Nephron progenitor cell (in vitro differentiated cells): ENCODE results near the gene BCO2.
A peak's percentile ranks its signal among the peaks of the same experiment; 100 is the strongest.

Experiments
- DNase-seq: peaks from one replicate; pipeline ENCODE4 v3.0.0; 2021
- H3K27ac Mint-ChIP-seq: 2 replicates; pipeline ENCODE4 v1.8.0; 2021; ENCODE audit warnings: mild to moderate bottlenecking, moderate library complexity, mixed read lengths
- H3K27me3 Mint-ChIP-seq: 2 replicates; pipeline ENCODE4 v1.8.0; 2021; ENCODE audit warnings: mild to moderate bottlenecking, low read depth, mixed read lengths; ENCODE audit not compliant: poor library complexity
- H3K36me3 Mint-ChIP-seq: 2 replicates; pipeline ENCODE4 v1.8.0; 2021; ENCODE audit warnings: low read depth, mixed read lengths
- H3K4me1 Mint-ChIP-seq: 2 replicates; pipeline ENCODE4 v1.8.0; 2021; ENCODE audit warnings: mixed read lengths
- H3K4me3 Mint-ChIP-seq: 2 replicates; pipeline ENCODE4 v1.8.0; 2021; ENCODE audit warnings: mild to moderate bottlenecking, moderate library complexity, mixed read lengths
- H3K9me3 Mint-ChIP-seq: 2 replicates; pipeline ENCODE4 v1.8.0; 2021; ENCODE audit warnings: mild to moderate bottlenecking, moderate library complexity, mixed read lengths
- TF ChIP-seq, protein P1 (sequence below): fragments of 200-600 bp; sonication (generic); IDR thresholded peaks from 2 replicates; pipeline ENCODE4 v1.5.0; 2021; ENCODE audit warnings: antibody characterized with exemption

The BCO2 gene

DNA sequence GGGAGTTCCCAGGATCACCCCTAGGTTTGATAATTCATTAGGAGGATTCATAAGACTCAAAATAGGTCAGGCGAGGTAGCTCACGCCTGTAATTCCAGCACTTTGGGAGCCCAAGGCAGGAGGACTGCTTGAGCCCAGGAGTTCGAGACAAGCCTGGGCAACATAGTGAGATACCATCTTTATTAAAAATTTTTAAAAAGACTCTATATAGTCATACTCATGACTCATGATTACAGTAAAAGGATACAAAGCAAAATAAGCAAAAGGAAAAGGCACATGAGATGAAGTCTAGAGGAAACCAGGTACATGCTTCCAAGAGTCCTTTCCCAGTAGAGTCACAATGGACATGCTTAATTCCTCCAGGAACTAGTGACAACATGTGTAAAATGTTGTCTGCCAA, 37.0 kb downstream of the BCO2 start:
- peaks cover 20% of the 10 kb centered on the region for H3K27me3 Mint-ChIP-seq
- DNase-seq = no peak
- TF ChIP-seq, protein P1, sequence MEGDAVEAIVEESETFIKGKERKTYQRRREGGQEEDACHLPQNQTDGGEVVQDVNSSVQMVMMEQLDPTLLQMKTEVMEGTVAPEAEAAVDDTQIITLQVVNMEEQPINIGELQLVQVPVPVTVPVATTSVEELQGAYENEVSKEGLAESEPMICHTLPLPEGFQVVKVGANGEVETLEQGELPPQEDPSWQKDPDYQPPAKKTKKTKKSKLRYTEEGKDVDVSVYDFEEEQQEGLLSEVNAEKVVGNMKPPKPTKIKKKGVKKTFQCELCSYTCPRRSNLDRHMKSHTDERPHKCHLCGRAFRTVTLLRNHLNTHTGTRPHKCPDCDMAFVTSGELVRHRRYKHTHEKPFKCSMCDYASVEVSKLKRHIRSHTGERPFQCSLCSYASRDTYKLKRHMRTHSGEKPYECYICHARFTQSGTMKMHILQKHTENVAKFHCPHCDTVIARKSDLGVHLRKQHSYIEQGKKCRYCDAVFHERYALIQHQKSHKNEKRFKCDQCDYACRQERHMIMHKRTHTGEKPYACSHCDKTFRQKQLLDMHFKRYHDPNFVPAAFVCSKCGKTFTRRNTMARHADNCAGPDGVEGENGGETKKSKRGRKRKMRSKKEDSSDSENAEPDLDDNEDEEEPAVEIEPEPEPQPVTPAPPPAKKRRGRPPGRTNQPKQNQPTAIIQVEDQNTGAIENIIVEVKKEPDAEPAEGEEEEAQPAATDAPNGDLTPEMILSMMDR = no peak
- H3K4me1 Mint-ChIP-seq = no peaks in the 10 kb centered on the region
- no peaks in the 10 kb centered on the region for H3K9me3 Mint-ChIP-seq
- no peak overlapping the region for H3K4me3 Mint-ChIP-seq
- no peak overlapping the region for H3K27ac Mint-ChIP-seq
- no peaks in the 10 kb centered on the region for H3K36me3 Mint-ChIP-seq

DNA sequence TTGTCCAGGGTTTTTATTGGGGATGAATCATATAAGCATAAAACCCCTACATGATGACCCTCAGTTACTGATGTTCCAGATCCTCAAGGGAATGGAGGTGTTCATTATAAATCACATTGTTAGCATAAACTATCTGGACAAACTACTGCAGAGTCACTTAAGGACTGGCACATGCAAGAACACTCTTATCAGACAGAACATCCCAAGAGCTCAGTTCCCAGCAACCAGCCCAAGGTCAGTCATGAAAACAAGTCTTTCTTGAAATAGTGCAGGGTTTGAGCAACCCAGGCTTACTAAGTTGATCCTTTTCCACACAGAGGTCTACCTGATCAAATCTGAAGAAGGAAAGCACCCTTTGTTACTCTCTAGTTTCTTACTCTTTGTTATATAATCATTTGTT, 37.4 kb downstream of the BCO2 start:
- no peak overlapping the region for H3K27ac Mint-ChIP-seq
- TF ChIP-seq, protein P1 = no peak

DNA sequence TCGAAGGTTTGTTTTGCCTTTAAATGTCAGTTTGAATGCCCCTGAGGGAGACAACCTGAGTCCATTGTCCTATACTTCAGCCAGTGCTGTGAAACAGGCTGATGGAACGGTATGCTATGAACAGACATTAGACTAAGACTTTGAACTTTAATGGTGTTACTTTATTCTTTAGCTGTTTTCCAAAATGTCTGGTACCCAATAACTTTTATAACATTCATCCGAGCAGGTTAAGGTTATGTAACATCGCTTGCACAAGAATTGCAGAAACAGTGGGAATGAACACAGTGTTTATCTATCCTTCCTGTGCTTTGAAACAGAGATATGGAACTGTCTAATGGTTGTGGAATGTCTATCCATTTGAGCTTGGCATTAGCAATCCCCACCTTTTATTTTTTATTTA, 38.4 kb downstream of the BCO2 start:
- peaks cover 7% of the 10 kb centered on the region for H3K27me3 Mint-ChIP-seq
- TF ChIP-seq, protein P1 = no peak
- H3K36me3 Mint-ChIP-seq = no peaks in the 10 kb centered on the region
- no peak overlapping the region for H3K27ac Mint-ChIP-seq
- no peaks in the 10 kb centered on the region for H3K4me1 Mint-ChIP-seq
- no peak overlapping the region for H3K4me3 Mint-ChIP-seq
- no peak for DNase-seq
- H3K9me3 Mint-ChIP-seq = no peaks in the 10 kb centered on the region

More for the DNA sequence above, 37.4 kb downstream of the BCO2 start:
- H3K36me3 Mint-ChIP-seq = no peaks in the 10 kb centered on the region
- DNase-seq = no peak
- no peaks in the 10 kb centered on the region for H3K9me3 Mint-ChIP-seq
- peaks cover 16% of the 10 kb centered on the region for H3K27me3 Mint-ChIP-seq
- H3K4me3 Mint-ChIP-seq = no peak overlapping the region
- no peaks in the 10 kb centered on the region for H3K4me1 Mint-ChIP-seq

DNA sequence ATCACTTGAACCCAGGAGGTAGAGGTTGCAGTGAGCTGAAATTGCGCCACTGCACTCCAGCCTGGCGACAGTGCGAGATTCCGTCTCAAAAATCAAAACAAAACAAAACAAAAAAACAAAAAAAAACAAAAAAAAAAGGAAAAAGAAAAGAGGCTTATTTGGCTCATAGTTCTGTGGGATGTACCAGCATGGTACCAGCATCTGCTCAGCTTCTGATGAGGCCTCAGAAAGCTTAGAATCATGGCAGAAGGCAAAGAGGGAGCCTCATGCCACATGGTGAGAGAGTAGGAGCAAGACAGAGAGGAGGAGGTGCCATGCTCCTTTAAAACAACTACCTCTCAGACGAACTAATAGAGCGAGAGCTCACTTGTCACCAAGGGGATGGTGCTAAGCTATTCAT, 40.3 kb downstream of the BCO2 start:
- H3K27ac Mint-ChIP-seq = no peak overlapping the region
- TF ChIP-seq, protein P1 = no peak
- H3K36me3 Mint-ChIP-seq = no peaks in the 10 kb centered on the region
- no peaks in the 10 kb centered on the region for H3K4me1 Mint-ChIP-seq
- H3K27me3 Mint-ChIP-seq = peaks cover 5% of the 10 kb centered on the region
- DNase-seq = no peak
- H3K4me3 Mint-ChIP-seq = no peak overlapping the region
- no peaks in the 10 kb centered on the region for H3K9me3 Mint-ChIP-seq

DNA sequence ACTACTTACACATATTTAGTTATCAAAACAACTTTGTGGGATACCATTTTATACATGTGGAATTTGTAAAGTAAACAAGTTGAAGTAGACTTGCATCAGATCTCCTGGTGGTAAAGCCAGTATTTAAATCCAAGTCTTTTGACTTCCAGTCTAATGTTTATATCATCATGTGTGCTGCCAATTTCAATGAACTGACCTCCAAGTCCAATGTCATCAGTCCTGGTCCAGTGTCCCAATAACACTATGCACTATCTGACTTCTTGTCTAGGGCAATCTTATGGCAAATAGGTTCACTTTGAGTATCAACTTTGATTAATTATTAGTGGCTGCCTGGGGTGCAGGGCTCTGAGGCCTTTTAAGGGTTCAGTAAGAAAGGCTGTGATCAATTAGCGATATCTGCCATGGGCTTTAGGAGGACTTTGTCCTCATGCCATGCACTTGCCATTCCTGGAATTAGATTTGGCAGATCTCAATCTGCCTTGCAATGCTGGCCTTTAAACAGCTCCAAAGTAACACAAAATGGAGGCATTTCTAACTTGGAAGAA, 41.3 kb downstream of the BCO2 start:
- Mint-ChIP-seq H3K4me1 (no peaks in the 10 kb centered on the region), H3K27me3 (peaks cover 5% of the 10 kb centered on the region), H3K27ac (no peak overlapping the region), H3K9me3 (no peaks in the 10 kb centered on the region), H3K4me3 (no peak overlapping the region), H3K36me3 (no peaks in the 10 kb centered on the region)
- TF ChIP-seq, protein P1 = no peak
- DNase-seq = no peak

DNA sequence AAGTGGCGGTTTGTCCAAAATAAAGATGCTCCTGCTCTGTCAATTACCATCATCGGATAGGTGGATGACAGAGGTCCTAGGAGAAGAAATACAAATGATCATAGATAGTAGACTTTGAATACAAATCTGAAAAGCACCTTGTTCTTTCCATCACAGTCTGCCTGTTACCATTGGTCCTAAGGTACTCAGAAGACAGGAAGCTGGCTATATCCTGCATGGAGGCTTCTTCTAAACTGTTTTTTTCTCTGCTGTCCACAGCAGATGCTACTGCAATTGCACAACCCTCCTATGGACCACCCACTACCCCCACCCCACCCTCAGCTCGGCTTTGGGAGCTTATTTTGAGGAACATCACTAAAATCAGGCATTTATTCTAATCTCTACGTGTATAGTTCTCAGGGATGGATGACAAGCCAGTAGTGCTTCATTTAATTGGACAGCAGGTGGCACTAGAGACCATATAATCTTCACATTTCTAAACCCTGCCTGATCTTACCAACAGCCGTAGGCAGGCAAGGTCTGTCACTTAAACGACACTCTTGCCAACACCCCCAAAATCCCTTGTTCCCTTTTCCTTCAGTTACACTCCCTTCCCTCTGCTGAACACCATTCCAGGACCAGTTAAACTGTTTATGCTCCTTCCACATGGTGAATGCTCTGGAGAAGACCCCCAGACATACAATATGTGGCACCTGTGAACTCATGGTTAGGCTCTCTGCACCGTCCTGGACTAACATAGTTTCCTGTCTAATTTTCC, 44.3 kb downstream of the BCO2 start:
- H3K4me1 Mint-ChIP-seq = peaks cover 6% of the 10 kb centered on the region
- peak; percentile 39 for DNase-seq
- no peak overlapping the region for H3K4me3 Mint-ChIP-seq
- peaks cover 17% of the 10 kb centered on the region for H3K27me3 Mint-ChIP-seq
- no peaks in the 10 kb centered on the region for H3K36me3 Mint-ChIP-seq
- H3K27ac Mint-ChIP-seq = no peak overlapping the region
- H3K9me3 Mint-ChIP-seq = peaks cover 9% of the 10 kb centered on the region
- TF ChIP-seq, protein P1 = peak; percentile 68
